BE2C (cell line): ENCODE measurements around the gene FOXK2.

Source experiments
- DNase-seq: peaks from one replicate; pipeline ENCODE4 v3.0.0-alpha.2; 2020
- H3K27me3 ChIP-seq: fragments of 250-450 bp; sonication (Bioruptor Pico); 2 replicates; pipeline ENCODE4 v1.5.1; 2020; ENCODE audit warnings: mild to moderate bottlenecking
- H3K36me3 ChIP-seq: fragments of 250-450 bp; sonication (Bioruptor Pico); 2 replicates; pipeline ENCODE4 v1.5.1; 2020; ENCODE audit warnings: mild to moderate bottlenecking
- H3K4me1 ChIP-seq: fragments of 250-450 bp; sonication (Bioruptor Pico); 2 replicates; pipeline ENCODE4 v1.5.1; 2020
- H3K4me3 ChIP-seq: 2 replicates; pipeline ENCODE4 v1.5.1; 2011; ENCODE audit warnings: low read depth, low read length
- H3K9me3 ChIP-seq: fragments of 250-450 bp; sonication (Bioruptor Pico); 2 replicates; pipeline ENCODE4 v1.5.1; 2020
- CTCF ChIP-seq: IDR thresholded peaks from 2 replicates; pipeline ENCODE4 v1.5.1; 2012; ENCODE audit warnings: mild to moderate bottlenecking, low read depth, low read length

Gene FOXK2

GRCh38 chr17:82542439-82542838 lies 22.9 kb downstream of the FOXK2 start:
- 0 out of 2 replicates have a peak, but pooled peaks cover 6% of the 10 kb centered on the region for H3K4me1 ChIP-seq
- 0 out of 2 replicates have a peak, but pooled peaks cover 3% of the 10 kb centered on the region for H3K36me3 ChIP-seq

GRCh38 chr17:82544431-82545070 lies 25.0 kb downstream of the FOXK2 start:
- Histone ChIP-seq H3K27me3 (no peaks in the 10 kb centered on the region), H3K4me3 (no peak overlapping the region), H3K36me3 (peaks cover 8% of the 10 kb centered on the region; the same call in 1 of the 2 replicates), H3K4me1 (0 out of 2 replicates have a peak, but pooled peaks cover 6% of the 10 kb centered on the region), H3K9me3 (no peaks in the 10 kb centered on the region)
- no peak for TF ChIP-seq CTCF
- DNase-seq, result peak; percentile 51

More at GRCh38 chr17:82542439-82542838, 22.9 kb downstream of the FOXK2 start:
- Histone ChIP-seq H3K4me3 (no peak overlapping the region), H3K9me3 (no peaks in the 10 kb centered on the region), H3K27me3 (no peaks in the 10 kb centered on the region)
- no peak for DNase-seq
- TF ChIP-seq CTCF, result no peak

GRCh38 chr17:82545071-82545462 lies 25.5 kb downstream of the FOXK2 start:
- no peaks in the 10 kb centered on the region for H3K27me3 ChIP-seq
- no peak for TF ChIP-seq CTCF
- H3K4me3 ChIP-seq, result no peak overlapping the region
- H3K9me3 ChIP-seq, result no peaks in the 10 kb centered on the region
- H3K36me3 ChIP-seq, result peaks cover 8% of the 10 kb centered on the region; the same call in 1 of the 2 replicates
- 0 out of 2 replicates have a peak, but pooled peaks cover 6% of the 10 kb centered on the region for H3K4me1 ChIP-seq
- DNase-seq, result no peak

GRCh38 chr17:82547981-82548380 lies 28.4 kb downstream of the FOXK2 start:
- H3K4me3 ChIP-seq, result no peak overlapping the region
- H3K4me1 ChIP-seq, result peaks cover 8% of the 10 kb centered on the region; the same call in 1 of the 2 replicates
- H3K9me3 ChIP-seq, result no peaks in the 10 kb centered on the region
- no peak for TF ChIP-seq CTCF
- DNase-seq, result no peak
- H3K27me3 ChIP-seq, result no peaks in the 10 kb centered on the region
- peaks cover 5% of the 10 kb centered on the region; the same call in 1 of the 2 replicates for H3K36me3 ChIP-seq

GRCh38 chr17:82548681-82549303 lies 29.3 kb downstream of the FOXK2 start:
- Histone ChIP-seq H3K4me1 (peaks cover 8% of the 10 kb centered on the region; the same call in 1 of the 2 replicates), H3K36me3 (peaks cover 5% of the 10 kb centered on the region; the same call in 1 of the 2 replicates), H3K27me3 (no peaks in the 10 kb centered on the region), H3K4me3 (no peak overlapping the region), H3K9me3 (no peaks in the 10 kb centered on the region)
- DNase-seq, result no peak
- TF ChIP-seq CTCF, result no peak

- H3K4me3 ChIP-seq, result no peak overlapping the region
- peaks cover 8% of the 10 kb centered on the region for H3K4me1 ChIP-seq
- H3K27me3 ChIP-seq, result no peaks in the 10 kb centered on the region
- no peaks in the 10 kb centered on the region for H3K9me3 ChIP-seq
- H3K36me3 ChIP-seq, result peaks cover 5% of the 10 kb centered on the region; the same call in 1 of the 2 replicates
- TF ChIP-seq CTCF, result peak; percentile 73
- DNase-seq, result peak; percentile 71
Observed at GRCh38 chr17:82551779-82552457, 32.4 kb downstream of the FOXK2 start.
